ENCODE results near the gene ELAVL1. TPM values are rescaled to one million over a fixed set of nuclear protein-coding genes. Genes with fewer than 3 reads are reported as not detected.

Gene ELAVL1
- total and polyA plus RNA-seq, 2 experiments from 2014 or later: 81.6 to 143 TPM

DNA sequence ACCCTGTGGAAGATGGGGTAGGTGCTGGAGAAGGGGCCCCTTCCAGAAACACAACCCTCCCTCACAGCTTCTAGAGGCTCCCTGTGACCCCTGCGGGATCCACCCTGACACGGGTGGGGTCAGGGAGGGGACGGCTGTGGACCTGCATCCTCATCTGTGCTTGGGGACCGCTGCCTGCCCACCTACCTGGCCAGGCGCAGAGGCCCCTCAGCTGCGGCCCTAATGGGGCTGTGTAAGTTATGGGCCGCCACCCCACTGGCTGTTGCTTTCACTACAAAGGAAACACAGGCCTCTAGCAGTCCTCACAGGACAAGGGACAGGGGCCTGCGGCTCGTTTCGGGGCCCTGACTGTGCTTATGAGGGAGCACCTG is 72.5 kb downstream of the ELAVL1 start (continued):
- TF ChIP-seq, protein P1, sequence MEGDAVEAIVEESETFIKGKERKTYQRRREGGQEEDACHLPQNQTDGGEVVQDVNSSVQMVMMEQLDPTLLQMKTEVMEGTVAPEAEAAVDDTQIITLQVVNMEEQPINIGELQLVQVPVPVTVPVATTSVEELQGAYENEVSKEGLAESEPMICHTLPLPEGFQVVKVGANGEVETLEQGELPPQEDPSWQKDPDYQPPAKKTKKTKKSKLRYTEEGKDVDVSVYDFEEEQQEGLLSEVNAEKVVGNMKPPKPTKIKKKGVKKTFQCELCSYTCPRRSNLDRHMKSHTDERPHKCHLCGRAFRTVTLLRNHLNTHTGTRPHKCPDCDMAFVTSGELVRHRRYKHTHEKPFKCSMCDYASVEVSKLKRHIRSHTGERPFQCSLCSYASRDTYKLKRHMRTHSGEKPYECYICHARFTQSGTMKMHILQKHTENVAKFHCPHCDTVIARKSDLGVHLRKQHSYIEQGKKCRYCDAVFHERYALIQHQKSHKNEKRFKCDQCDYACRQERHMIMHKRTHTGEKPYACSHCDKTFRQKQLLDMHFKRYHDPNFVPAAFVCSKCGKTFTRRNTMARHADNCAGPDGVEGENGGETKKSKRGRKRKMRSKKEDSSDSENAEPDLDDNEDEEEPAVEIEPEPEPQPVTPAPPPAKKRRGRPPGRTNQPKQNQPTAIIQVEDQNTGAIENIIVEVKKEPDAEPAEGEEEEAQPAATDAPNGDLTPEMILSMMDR (conservative IDR thresholded peaks at IDR 0.05; ENCODE audit: low read depth in 2 of 2): no peak
- TF ChIP-seq, protein P2, sequence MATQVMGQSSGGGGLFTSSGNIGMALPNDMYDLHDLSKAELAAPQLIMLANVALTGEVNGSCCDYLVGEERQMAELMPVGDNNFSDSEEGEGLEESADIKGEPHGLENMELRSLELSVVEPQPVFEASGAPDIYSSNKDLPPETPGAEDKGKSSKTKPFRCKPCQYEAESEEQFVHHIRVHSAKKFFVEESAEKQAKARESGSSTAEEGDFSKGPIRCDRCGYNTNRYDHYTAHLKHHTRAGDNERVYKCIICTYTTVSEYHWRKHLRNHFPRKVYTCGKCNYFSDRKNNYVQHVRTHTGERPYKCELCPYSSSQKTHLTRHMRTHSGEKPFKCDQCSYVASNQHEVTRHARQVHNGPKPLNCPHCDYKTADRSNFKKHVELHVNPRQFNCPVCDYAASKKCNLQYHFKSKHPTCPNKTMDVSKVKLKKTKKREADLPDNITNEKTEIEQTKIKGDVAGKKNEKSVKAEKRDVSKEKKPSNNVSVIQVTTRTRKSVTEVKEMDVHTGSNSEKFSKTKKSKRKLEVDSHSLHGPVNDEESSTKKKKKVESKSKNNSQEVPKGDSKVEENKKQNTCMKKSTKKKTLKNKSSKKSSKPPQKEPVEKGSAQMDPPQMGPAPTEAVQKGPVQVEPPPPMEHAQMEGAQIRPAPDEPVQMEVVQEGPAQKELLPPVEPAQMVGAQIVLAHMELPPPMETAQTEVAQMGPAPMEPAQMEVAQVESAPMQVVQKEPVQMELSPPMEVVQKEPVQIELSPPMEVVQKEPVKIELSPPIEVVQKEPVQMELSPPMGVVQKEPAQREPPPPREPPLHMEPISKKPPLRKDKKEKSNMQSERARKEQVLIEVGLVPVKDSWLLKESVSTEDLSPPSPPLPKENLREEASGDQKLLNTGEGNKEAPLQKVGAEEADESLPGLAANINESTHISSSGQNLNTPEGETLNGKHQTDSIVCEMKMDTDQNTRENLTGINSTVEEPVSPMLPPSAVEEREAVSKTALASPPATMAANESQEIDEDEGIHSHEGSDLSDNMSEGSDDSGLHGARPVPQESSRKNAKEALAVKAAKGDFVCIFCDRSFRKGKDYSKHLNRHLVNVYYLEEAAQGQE (IDR thresholded peaks at IDR 0.05; ENCODE audit: unreplicated experiment): no peak
- no peak for TF ChIP-seq ZNF114 (CRISPR knock-in tag; IDR thresholded peaks at IDR 0.05)
- TF ChIP-seq STAT1 (IDR thresholded peaks at IDR 0.05; ENCODE audit: unreplicated experiment): no peak
- TF ChIP-seq CREB1 (CRISPR knock-in tag; IDR thresholded peaks at IDR 0.05; ENCODE audit: low read depth): no peak
- TF ChIP-seq NANOG (IDR thresholded peaks at IDR 0.05; ENCODE audit: borderline replicate concordance): no peak
- TF ChIP-seq ZNF331 (CRISPR knock-in tag; IDR thresholded peaks at IDR 0.05; ENCODE audit: low read depth): no peak
- TF ChIP-seq EZH2 (IDR thresholded peaks at IDR 0.05; ENCODE audit: low read depth, unreplicated experiment): no peak
- no peak for TF ChIP-seq JUNB (IDR thresholded peaks at IDR 0.05; ENCODE audit: unreplicated experiment)

DNA sequence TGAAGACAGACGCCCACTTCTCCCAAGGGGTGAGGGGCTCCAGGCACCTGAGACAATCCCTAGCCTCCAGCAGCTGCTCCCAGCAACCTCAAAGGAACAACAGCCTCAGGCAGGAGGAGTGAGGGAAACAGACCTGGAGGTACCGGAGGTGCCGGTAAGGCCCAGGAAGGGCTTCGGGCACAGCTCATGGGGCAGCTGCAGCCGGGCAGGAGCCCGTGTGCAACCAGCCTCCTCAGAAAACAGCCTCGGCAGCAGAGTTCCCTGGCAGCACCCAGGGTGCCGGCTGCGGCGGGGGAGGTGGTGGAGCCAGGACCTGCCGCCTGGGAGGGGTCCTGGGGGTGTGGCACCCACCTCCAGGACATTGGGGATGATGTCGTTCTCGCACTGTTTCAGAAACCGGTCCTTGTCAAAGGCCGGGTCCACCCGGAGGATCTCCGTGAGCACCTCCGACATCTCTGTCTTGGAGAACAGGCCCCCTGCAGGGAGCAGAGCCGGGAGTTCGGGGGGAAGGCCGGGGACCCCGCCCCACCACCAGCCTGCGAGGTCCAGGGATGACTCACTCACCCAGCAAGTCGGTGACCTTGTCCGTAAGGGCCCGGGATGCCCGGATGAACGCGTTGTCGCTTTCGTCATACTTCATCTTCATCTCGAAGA is 73.0 kb downstream of the ELAVL1 start:
- peaks cover 72% of the 10 kb centered on the region for H3K36me3 Mint-ChIP-seq (ENCODE audit: low read depth)
- Histone ChIP-seq H4K20me1 (replicated peaks; ENCODE audit: insufficient read depth) (peaks cover 6% of the 10 kb centered on the region; the same call in 1 of the 2 replicates), H3K4me1 (ENCODE audit: insufficient read depth) (no peaks in the 10 kb centered on the region), H2AFZ (no peak overlapping the region), H3F3A (replicated peaks; ENCODE audit: low read depth) (peaks cover 18% of the 10 kb centered on the region), H3K79me2 (replicated peaks; ENCODE audit: insufficient read depth) (no peaks in the 10 kb centered on the region), H3K9me2 (ENCODE audit: insufficient read depth) (no peaks in the 10 kb centered on the region), H3K4me2 (no peak overlapping the region), H3K4me3 (no peak overlapping the region), H3K27ac (ENCODE audit: low read depth) (no peak overlapping the region), H3K36me3 (ENCODE audit: insufficient read depth) (peaks cover 22% of the 10 kb centered on the region; the same call in 1 of the 2 replicates), H3K27me3 (ENCODE audit: insufficient read depth) (no peaks in the 10 kb centered on the region)
- peaks cover 9% of the 10 kb centered on the region for H3K27me3 Mint-ChIP-seq (ENCODE audit: insufficient read depth, low read depth, poor library complexity)
- DNase-seq (ENCODE audit: low spot score): no peak
- no peak overlapping the region for H3K27ac Mint-ChIP-seq
- no peaks in the 10 kb centered on the region; the same call in 2 of the 3 replicates for H3K4me1 Mint-ChIP-seq
- ATAC-seq: no peak
- no peak overlapping the region for H3K4me3 Mint-ChIP-seq
- no peaks in the 10 kb centered on the region for H3K9me3 Mint-ChIP-seq
- TF ChIP-seq ZNF114 (CRISPR knock-in tag; IDR thresholded peaks at IDR 0.05) (no peak), STAT1 (IDR thresholded peaks at IDR 0.05; ENCODE audit: unreplicated experiment) (no peak), EZH2phosphoT487 (IDR thresholded peaks at IDR 0.05; ENCODE audit: unreplicated experiment) (no peak), CREB1 (CRISPR knock-in tag; IDR thresholded peaks at IDR 0.05; ENCODE audit: low read depth) (no peak), NANOG (IDR thresholded peaks at IDR 0.05; ENCODE audit: borderline replicate concordance) (no peak), EZH2 (IDR thresholded peaks at IDR 0.05; ENCODE audit: low read depth, unreplicated experiment) (no peak)
- TF ChIP-seq, protein P3, sequence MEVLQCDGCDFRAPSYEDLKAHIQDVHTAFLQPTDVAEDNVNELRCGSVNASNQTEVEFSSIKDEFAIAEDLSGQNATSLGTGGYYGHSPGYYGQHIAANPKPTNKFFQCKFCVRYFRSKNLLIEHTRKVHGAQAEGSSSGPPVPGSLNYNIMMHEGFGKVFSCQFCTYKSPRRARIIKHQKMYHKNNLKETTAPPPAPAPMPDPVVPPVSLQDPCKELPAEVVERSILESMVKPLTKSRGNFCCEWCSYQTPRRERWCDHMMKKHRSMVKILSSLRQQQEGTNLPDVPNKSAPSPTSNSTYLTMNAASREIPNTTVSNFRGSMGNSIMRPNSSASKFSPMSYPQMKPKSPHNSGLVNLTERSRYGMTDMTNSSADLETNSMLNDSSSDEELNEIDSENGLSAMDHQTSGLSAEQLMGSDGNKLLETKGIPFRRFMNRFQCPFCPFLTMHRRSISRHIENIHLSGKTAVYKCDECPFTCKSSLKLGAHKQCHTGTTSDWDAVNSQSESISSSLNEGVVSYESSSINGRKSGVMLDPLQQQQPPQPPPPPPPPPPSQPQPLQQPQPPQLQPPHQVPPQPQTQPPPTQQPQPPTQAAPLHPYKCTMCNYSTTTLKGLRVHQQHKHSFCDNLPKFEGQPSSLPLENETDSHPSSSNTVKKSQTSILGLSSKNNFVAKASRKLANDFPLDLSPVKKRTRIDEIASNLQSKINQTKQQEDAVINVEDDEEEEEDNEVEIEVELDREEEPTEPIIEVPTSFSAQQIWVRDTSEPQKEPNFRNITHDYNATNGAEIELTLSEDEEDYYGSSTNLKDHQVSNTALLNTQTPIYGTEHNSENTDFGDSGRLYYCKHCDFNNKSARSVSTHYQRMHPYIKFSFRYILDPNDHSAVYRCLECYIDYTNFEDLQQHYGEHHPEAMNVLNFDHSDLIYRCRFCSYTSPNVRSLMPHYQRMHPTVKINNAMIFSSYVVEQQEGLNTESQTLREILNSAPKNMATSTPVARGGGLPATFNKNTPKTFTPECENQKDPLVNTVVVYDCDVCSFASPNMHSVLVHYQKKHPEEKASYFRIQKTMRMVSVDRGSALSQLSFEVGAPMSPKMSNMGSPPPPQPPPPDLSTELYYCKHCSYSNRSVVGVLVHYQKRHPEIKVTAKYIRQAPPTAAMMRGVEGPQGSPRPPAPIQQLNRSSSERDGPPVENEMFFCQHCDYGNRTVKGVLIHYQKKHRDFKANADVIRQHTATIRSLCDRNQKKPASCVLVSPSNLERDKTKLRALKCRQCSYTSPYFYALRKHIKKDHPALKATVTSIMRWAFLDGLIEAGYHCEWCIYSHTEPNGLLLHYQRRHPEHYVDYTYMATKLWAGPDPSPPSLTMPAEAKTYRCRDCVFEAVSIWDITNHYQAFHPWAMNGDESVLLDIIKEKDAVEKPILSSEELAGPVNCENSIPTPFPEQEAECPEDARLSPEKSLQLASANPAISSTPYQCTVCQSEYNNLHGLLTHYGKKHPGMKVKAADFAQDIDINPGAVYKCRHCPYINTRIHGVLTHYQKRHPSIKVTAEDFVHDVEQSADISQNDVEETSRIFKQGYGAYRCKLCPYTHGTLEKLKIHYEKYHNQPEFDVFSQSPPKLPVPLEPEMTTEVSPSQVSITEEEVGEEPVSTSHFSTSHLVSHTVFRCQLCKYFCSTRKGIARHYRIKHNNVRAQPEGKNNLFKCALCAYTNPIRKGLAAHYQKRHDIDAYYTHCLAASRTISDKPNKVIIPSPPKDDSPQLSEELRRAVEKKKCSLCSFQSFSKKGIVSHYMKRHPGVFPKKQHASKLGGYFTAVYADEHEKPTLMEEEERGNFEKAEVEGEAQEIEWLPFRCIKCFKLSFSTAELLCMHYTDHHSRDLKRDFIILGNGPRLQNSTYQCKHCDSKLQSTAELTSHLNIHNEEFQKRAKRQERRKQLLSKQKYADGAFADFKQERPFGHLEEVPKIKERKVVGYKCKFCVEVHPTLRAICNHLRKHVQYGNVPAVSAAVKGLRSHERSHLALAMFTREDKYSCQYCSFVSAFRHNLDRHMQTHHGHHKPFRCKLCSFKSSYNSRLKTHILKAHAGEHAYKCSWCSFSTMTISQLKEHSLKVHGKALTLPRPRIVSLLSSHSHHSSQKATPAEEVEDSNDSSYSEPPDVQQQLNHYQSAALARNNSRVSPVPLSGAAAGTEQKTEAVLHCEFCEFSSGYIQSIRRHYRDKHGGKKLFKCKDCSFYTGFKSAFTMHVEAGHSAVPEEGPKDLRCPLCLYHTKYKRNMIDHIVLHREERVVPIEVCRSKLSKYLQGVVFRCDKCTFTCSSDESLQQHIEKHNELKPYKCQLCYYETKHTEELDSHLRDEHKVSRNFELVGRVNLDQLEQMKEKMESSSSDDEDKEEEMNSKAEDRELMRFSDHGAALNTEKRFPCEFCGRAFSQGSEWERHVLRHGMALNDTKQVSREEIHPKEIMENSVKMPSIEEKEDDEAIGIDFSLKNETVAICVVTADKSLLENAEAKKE (CRISPR knock-in tag; IDR thresholded peaks at IDR 0.05): no peak
